K562 (cell line): ENCODE data around the gene ABL1. TPM values are rescaled to one million over a fixed set of nuclear protein-coding genes. Genes with fewer than 3 reads are reported as not detected.

Source experiments
- ATAC-seq: fragments of 200-7000 bp; cut with Tn5 transposase; 3 replicates; pipeline ENCODE4 v1.9.1; 2020; ENCODE audit warnings: moderate library complexity
- BruUV-seq: library from RNA; stranded (reverse); fragments of 400-500 nt; replicated peaks from 2 replicates; lab custom pipeline; 2021; lab: Mats Ljungman, UMichigan
- CTCF ChIA-PET: fragments of 300-600 bp; formaldehyde crosslinking; extraction: SDS; loops from one replicate; lab custom pipeline; 2021; ENCODE audit warnings: low intra/inter-chr PET ratio; lab: Yijun Ruan, JAX
- POLR2A ChIA-PET: fragments of 300-600, 350-650 bp; sonication (Branson Sonifier 250); formaldehyde crosslinking; extraction: SDS; loops from one replicate; lab custom pipeline; 2021; ENCODE audit warnings: antibody characterized with exemption, inconsistent platforms; lab: Yijun Ruan, JAX
- DNase-seq, 4 experiments: peaks; one replicate each; pipeline versions ENCODE4 v3.0.0 to v3.0.0-alpha.2; 2011 to 2018; ENCODE audit warnings: low spot score in 3 of 4, mixed read lengths in 3 of 4; ENCODE audit errors: extremely low read depth in 1 of 4
- FAIRE-seq: peaks from 2 replicates; lab custom pipeline; 2011; peaks lifted over from hg19 to GRCh38; lab: Jason Lieb, UNC
- H2AFZ ChIP-seq: 2 replicates; pipeline ENCODE4 v1.6.0; 2011; ENCODE audit warnings: low read depth, low read length, control low read depth, inconsistent platforms
- H3K27ac ChIP-seq: fragments of 200-600 bp; 3 replicates; pipeline ENCODE4 v1.8.0; 2011; ENCODE audit warnings: low read depth, mild to moderate bottlenecking, control low read depth, inconsistent platforms, low read length, moderate library complexity, mixed read lengths; ENCODE audit errors: extremely low read depth
- H3K27me3 ChIP-seq, 2 experiments: fragments of 300-600 bp in 1 of 2; 2 replicates in 1 of 2; 3 replicates in 1 of 2; pipeline versions ENCODE4 v1.6.0 to v1.8.0; 2011; ENCODE audit warnings: inconsistent platforms in 2 of 2, low read length in 2 of 2, mild to moderate bottlenecking in 1 of 2, mixed read lengths in 1 of 2, moderate library complexity in 1 of 2; ENCODE audit not compliant: control insufficient read depth in 2 of 2, insufficient read depth in 2 of 2
- H3K36me3 ChIP-seq: fragments of 300-600 bp; 3 replicates; pipeline ENCODE4 v1.8.0; 2011; ENCODE audit warnings: mild to moderate bottlenecking, low read length, inconsistent platforms; ENCODE audit not compliant: control insufficient read depth, insufficient read depth
- H3K4me1 ChIP-seq, 2 experiments: fragments of 200-600 bp in 1 of 2; replicated peaks in 1 of 2; 2 replicates in 1 of 2; 3 replicates in 1 of 2; pipeline versions ENCODE4 v1.5.1 to v1.8.0; 2011; ENCODE audit warnings: inconsistent platforms in 2 of 2, low read length in 2 of 2, mild to moderate bottlenecking in 1 of 2, mixed read lengths in 1 of 2, moderate library complexity in 1 of 2; ENCODE audit not compliant: control insufficient read depth in 2 of 2, insufficient read depth in 2 of 2
- H3K4me2 ChIP-seq: 2 replicates; pipeline ENCODE4 v1.6.1; 2011; ENCODE audit warnings: low read length, control low read depth, inconsistent platforms, mixed read lengths; ENCODE audit not compliant: insufficient read depth
- H3K4me3 ChIP-seq: fragments of 200-600 bp; sonication (generic), shearing (Covaris generic); 2 replicates; pipeline ENCODE4 v1.5.1; 2016; ENCODE audit warnings: control low read depth, inconsistent platforms
- H3K79me2 ChIP-seq: fragments of 200-600 bp; 3 replicates; pipeline ENCODE4 v1.8.0; 2011; ENCODE audit warnings: low read length, inconsistent platforms; ENCODE audit not compliant: control insufficient read depth, insufficient read depth
- H3K9ac ChIP-seq, 2 experiments: 2 replicates each; pipeline versions ENCODE4 v1.6.0 to v1.6.1; 2011; ENCODE audit warnings: low read depth in 2 of 2, low read length in 2 of 2, control low read depth in 1 of 2, inconsistent platforms in 1 of 2, mild to moderate bottlenecking in 1 of 2, mixed read lengths in 1 of 2; ENCODE audit not compliant: insufficient read depth in 1 of 2
- H3K9me1 ChIP-seq: one replicate; pipeline ENCODE4 v1.6.0; 2011; ENCODE audit warnings: inconsistent platforms, mild to moderate bottlenecking, low read length, moderate library complexity; ENCODE audit not compliant: control insufficient read depth, insufficient read depth
- H3K9me3 ChIP-seq: replicated peaks from 2 replicates; pipeline ENCODE4 v1.5.1; 2011; ENCODE audit warnings: low read depth, low read length, inconsistent platforms; ENCODE audit not compliant: control insufficient read depth, insufficient read depth
- H4K20me1 ChIP-seq: replicated peaks from 2 replicates; pipeline ENCODE4 v1.6.1; 2011; ENCODE audit warnings: low read length, inconsistent platforms, mixed read lengths; ENCODE audit not compliant: control insufficient read depth, insufficient read depth
- MLX ChIP-seq, 2 experiments: fragments of 450-650 bp in 1 of 2; sonication (generic) in 1 of 2; formaldehyde crosslinking; conservative IDR thresholded peaks; 2 replicates each; pipeline versions ENCODE4 v1.4.0 to v1.8.1; 2020 to 2022; ENCODE audit warnings: mild to moderate bottlenecking in 1 of 2, missing genetic modification reagents in 1 of 2
- NCOA4 ChIP-seq: fragments of 450-650 bp; IDR thresholded peaks from 2 replicates; pipeline ENCODE4 v1.6.1; 2018; ENCODE audit warnings: mild to moderate bottlenecking; ENCODE audit not compliant: partially characterized antibody
- STAT6 ChIP-seq: sonication (generic); formaldehyde crosslinking; IDR thresholded peaks from 2 replicates; pipeline ENCODE4 v1.8.1; 2023; ENCODE audit warnings: mild to moderate bottlenecking, missing genetic modification reagents
- WGBS: fragments of 100-300 bp; shearing (Covaris generic); methylation state at CpG from one replicate; pipeline ENCODE4 v1.1.6; 2016; ENCODE audit warnings: low coverage, mixed read lengths; ENCODE audit not compliant: insufficient coverage; ENCODE audit errors: missing lambda C conversion rate; 5-methylcytosine and 5-hydroxymethylcytosine counted together
- in situ Hi-C: fragments of 300-500 bp; cut with MboI; formaldehyde crosslinking; loops from 4 replicates; pipeline ENCODE4 v1.15.0; 2018; ENCODE audit warnings: inconsistent platforms, mixed read lengths
- intact Hi-C: fragments of 100-400 bp; cut with micrococcal nuclease; formaldehyde crosslinking; loops from 2 replicates; pipeline ENCODE4 v1.14.2; 2022
- polyA plus RNA-seq, 8 experiments: library from polyadenylated mRNA; depleted of rRNA in 4 of 8; stranded (reverse) in 5 of 8; unstranded in 3 of 8; fragments of >200 nt; fragmentation: Nextera tagmentation in 2 of 8; fragmentation: Illumina TruSeq in 1 of 8; extraction: Ambion mirVana in 2 of 8; extraction: Trizol in 1 of 8; gene quantifications; 2 replicates each; pipeline versions ENCODE4 v1.2.1 to v1.2.3, GENCODE V29; 2011 to 2014; ENCODE audit warnings: inconsistent platforms in 1 of 8, missing spikeins in 1 of 8
- total RNA-seq, 7 experiments: library from RNA; depleted of rRNA in 6 of 7; stranded (reverse); fragments of >200 nt in 6 of 7; fragmentation: Illumina TruSeq in 2 of 7; extraction: Trizol in 2 of 7; gene quantifications; 2 replicates each; pipeline versions ENCODE4 v1.2.1 to v1.2.3, GENCODE V29; 2011 to 2021; ENCODE audit warnings: low replicate concordance in 1 of 7

Gene ABL1
- total and polyA plus RNA-seq, 9 of the 15 experiments (the other 6 are each of a cell fraction or from before 2014, with no cell fraction given): 1.5 to 130 (median 37.8) TPM

GRCh38 chr9:130878295-130878694 lies 43.2 kb downstream of the ABL1 start:
- BruUV-seq: no TSS peak
- Histone ChIP-seq H3K79me2 (no peaks in the 10 kb centered on the region), H3K4me3 (no peak overlapping the region), H3K9me1 (peaks cover 8% of the 10 kb centered on the region)
- FAIRE-seq: no peak
- WGBS: 80% methylated on average over 6 of the region's 6 CpGs
- TF ChIP-seq MLX (CRISPR knock-in tag; conservative IDR thresholded peaks at IDR 0.05): 0 out of 4 replicates have a peak, but pooled peaks of 1 of the 2 experiments have one; percentile 68
- peak; percentile 69; the same call in 1 of the 2 replicates for TF ChIP-seq STAT6 (CRISPR knock-in tag)
- TF ChIP-seq NCOA4: no peak
- TF ChIP-seq, all 486 proteins: peak for 2
- peaks cover 19% of the 10 kb centered on the region; the same call in 1 of the 2 replicates for H4K20me1 ChIP-seq
- peaks cover 77% of the 10 kb centered on the region for H3K36me3 ChIP-seq
- H3K27ac ChIP-seq: no peak overlapping the region
- no peak overlapping the region for H3K4me2 ChIP-seq
- intact Hi-C loops (no loop called here), in situ Hi-C loops (no loop called here)
- no peaks in the 10 kb centered on the region for H3K27me3 ChIP-seq
- H2AFZ ChIP-seq: no peak overlapping the region
- ATAC-seq (no peak), DNase-seq (peak in 2 of 4 experiments; percentile 60 to 63)
- H3K9me3 ChIP-seq: no peaks in the 10 kb centered on the region
- H3K9ac ChIP-seq: no peak overlapping the region
- CTCF ChIA-PET: interaction anchor here (0.6 to 1.8 kb wide), 2 partner anchors 15 to 109 kb away, joined by 3 to 6 read pairs; no protein-coding TSS in a partner anchor
- POLR2A ChIA-PET: interaction anchor here (0.6 to 5.3 kb wide), 9 partner anchors 8 to 223 kb away, joined by 3 to 57 read pairs (median 11); no protein-coding TSS in a partner anchor
- no peaks in the 10 kb centered on the region for H3K4me1 ChIP-seq
